ENCODE measurements around the gene PPARG. TPM values are rescaled to one million over a fixed set of nuclear protein-coding genes. Genes with fewer than 3 reads are reported as not detected.

Gene PPARG
- polyA plus RNA-seq, 1 donor (not counting 4 experiments of a cell fraction or from before 2014, with no cell fraction given) = 3.1 TPM

GRCh38 chr3:12443781-12444522, 155.1 kb downstream of the PPARG start:
- no peaks in the 10 kb centered on the region for H3K9me1 ChIP-seq (ENCODE audit: control insufficient read depth, extremely low read depth, insufficient read depth, low read length)
- H3K27ac ChIP-seq (ENCODE audit: control insufficient read depth, insufficient read depth, low read length) = no peak overlapping the region
- no peak overlapping the region for H2AFZ ChIP-seq (ENCODE audit: control insufficient read depth, low read length)
- no peaks in the 10 kb centered on the region for H4K20me1 ChIP-seq (ENCODE audit: control insufficient read depth, extremely low read depth, insufficient read depth, low read length)
- no peak for TF ChIP-seq EZH2 (IDR thresholded peaks at IDR 0.05; ENCODE audit: low read length)
- TF ChIP-seq CTCF (optimal IDR thresholded peaks at IDR 0.05 in 1 of 3, IDR thresholded peaks at IDR 0.05 in 1 of 3, conservative IDR thresholded peaks at IDR 0.05 in 1 of 3; ENCODE audit: extremely low read depth in 1 of 3, insufficient read depth in 2 of 3, low read length in 3 of 3) = no peak
- peaks cover 7% of the 10 kb centered on the region for H3K4me1 ChIP-seq (ENCODE audit: control insufficient read depth, extremely low read depth, insufficient read depth, low read length)
- peaks cover 26% of the 10 kb centered on the region for H3K27me3 ChIP-seq (ENCODE audit: control insufficient read depth, extremely low read depth, insufficient read depth, low read length)
- no peak for FAIRE-seq
- peak overlapping the region; percentile 37 for H3K9ac ChIP-seq (ENCODE audit: control insufficient read depth, extremely low read depth, insufficient read depth, low read length)
- H3K4me2 ChIP-seq (ENCODE audit: control insufficient read depth, extremely low read depth, insufficient read depth, low read depth, low read length) = peak overlapping the region; percentile 27
- H3K36me3 ChIP-seq (ENCODE audit: control insufficient read depth in 2 of 2, extremely low read depth in 1 of 2, insufficient read depth in 2 of 2, low read length in 2 of 2) = no peaks in the 10 kb centered on the region
- no peak overlapping the region for H3K4me3 ChIP-seq (ENCODE audit: control insufficient read depth in 2 of 3, extremely low read depth in 1 of 3, insufficient read depth in 2 of 3, low read depth in 1 of 3, low read length in 3 of 3)
- H3K79me2 ChIP-seq (ENCODE audit: control insufficient read depth, insufficient read depth, low read length) = no peaks in the 10 kb centered on the region
- H3K9me3 ChIP-seq (ENCODE audit: control insufficient read depth, low read depth, low read length) = no peaks in the 10 kb centered on the region
- DNase-seq (ENCODE audit: low read depth, low spot score) = no peak
- dilution Hi-C loops (cut with MboI; ENCODE audit: extremely low pct_ligation_motif_present, low sequenced_read_pairs) = no loop called here

- Histone ChIP-seq H4K20me1 (ENCODE audit: control insufficient read depth, extremely low read depth, insufficient read depth, low read length) (no peaks in the 10 kb centered on the region), H3K9ac (ENCODE audit: control insufficient read depth, extremely low read depth, insufficient read depth, low read length) (peak overlapping the region; percentile 37), H3K36me3 (ENCODE audit: control insufficient read depth in 2 of 2, extremely low read depth in 1 of 2, insufficient read depth in 2 of 2, low read length in 2 of 2) (no peaks in the 10 kb centered on the region), H3K9me1 (ENCODE audit: control insufficient read depth, extremely low read depth, insufficient read depth, low read length) (no peaks in the 10 kb centered on the region), H3K9me3 (ENCODE audit: control insufficient read depth, low read depth, low read length) (no peaks in the 10 kb centered on the region), H3K4me1 (ENCODE audit: control insufficient read depth, extremely low read depth, insufficient read depth, low read length) (peaks cover 7% of the 10 kb centered on the region), H3K27ac (ENCODE audit: control insufficient read depth, insufficient read depth, low read length) (peak overlapping the region; percentile 36), H3K4me3 (ENCODE audit: control insufficient read depth in 2 of 3, extremely low read depth in 1 of 3, insufficient read depth in 2 of 3, low read depth in 1 of 3, low read length in 3 of 3) (no peak overlapping the region), H3K79me2 (ENCODE audit: control insufficient read depth, insufficient read depth, low read length) (no peaks in the 10 kb centered on the region), H2AFZ (ENCODE audit: control insufficient read depth, low read length) (peak overlapping the region; percentile 47), H3K4me2 (ENCODE audit: control insufficient read depth, extremely low read depth, insufficient read depth, low read depth, low read length) (peak overlapping the region; percentile 27), H3K27me3 (ENCODE audit: control insufficient read depth, extremely low read depth, insufficient read depth, low read length) (peaks cover 26% of the 10 kb centered on the region)
- FAIRE-seq (peak; percentile 29), DNase-seq (ENCODE audit: low read depth, low spot score) (no peak)
- TF ChIP-seq EZH2 (IDR thresholded peaks at IDR 0.05; ENCODE audit: low read length) (no peak), CTCF (optimal IDR thresholded peaks at IDR 0.05 in 1 of 3, IDR thresholded peaks at IDR 0.05 in 1 of 3, conservative IDR thresholded peaks at IDR 0.05 in 1 of 3; ENCODE audit: extremely low read depth in 1 of 3, insufficient read depth in 2 of 3, low read length in 3 of 3) (no peak)
- dilution Hi-C loops (cut with MboI; ENCODE audit: extremely low pct_ligation_motif_present, low sequenced_read_pairs) = no loop called here
Observed at GRCh38 chr3:12444582-12445471, 156.0 kb downstream of the PPARG start.
